ENCODE results near the gene PCDHGA1.

GRCh38 chr5:141510160-141510559, 179.8 kb downstream of the PCDHGA1 start:
- TF ChIP-seq CTCF (IDR thresholded peaks at IDR 0.05; ENCODE audit: low read depth, low read length, poor library complexity, severe bottlenecking) (no peak), EZH2phosphoT487 (IDR thresholded peaks at IDR 0.05; ENCODE audit: borderline replicate concordance, low read length) (no peak)

Measured in DOHH2 (cell line).